T-helper 1 cell treated with Interleukin-12 subunit alpha and Interleukin-12 subunit beta and Interleukin-4 antibody, amounts not matched to agents 30 μg/mL and 1 μg/mL, for 36 hours (primary cell): ENCODE results near the gene PABPN1L.

Experiments used
- H3K27ac Mint-ChIP-seq: one replicate; pipeline ENCODE4 v1.8.0; 2021; ENCODE audit warnings: mild to moderate bottlenecking, mixed read lengths
- H3K27me3 Mint-ChIP-seq: one replicate; pipeline ENCODE4 v1.8.0; 2021; ENCODE audit warnings: low read depth, mixed read lengths
- H3K36me3 Mint-ChIP-seq: one replicate; pipeline ENCODE4 v1.8.0; 2021; ENCODE audit warnings: low read depth, mixed read lengths
- H3K4me1 Mint-ChIP-seq: one replicate; pipeline ENCODE4 v1.8.0; 2021; ENCODE audit warnings: low read depth, mixed read lengths
- H3K4me3 Mint-ChIP-seq: one replicate; pipeline ENCODE4 v1.8.0; 2021; ENCODE audit warnings: mild to moderate bottlenecking, moderate library complexity, mixed read lengths
- H3K9me3 Mint-ChIP-seq: one replicate; pipeline ENCODE4 v1.8.0; 2021; ENCODE audit warnings: mixed read lengths

The PABPN1L gene

GRCh38 chr16:88857728-88858339 is 8.6 kb downstream of the PABPN1L start:
- H3K4me1 Mint-ChIP-seq = peaks cover 18% of the 10 kb centered on the region
- H3K27ac Mint-ChIP-seq = peak overlapping the region; percentile 91
- peak overlapping the region; percentile 99 for H3K4me3 Mint-ChIP-seq
- H3K9me3 Mint-ChIP-seq = no peaks in the 10 kb centered on the region
- H3K27me3 Mint-ChIP-seq = no peaks in the 10 kb centered on the region
- H3K36me3 Mint-ChIP-seq = peaks cover 7% of the 10 kb centered on the region

- peak within 1 kb of the TSS; percentile 99 for H3K4me3 Mint-ChIP-seq
- no peaks in the 10 kb centered on the region for H3K27me3 Mint-ChIP-seq
- H3K9me3 Mint-ChIP-seq = no peaks in the 10 kb centered on the region
- H3K36me3 Mint-ChIP-seq = peaks cover 7% of the 10 kb centered on the region
- peak within 1 kb of the TSS; percentile 91 for H3K27ac Mint-ChIP-seq
- peaks cover 18% of the 10 kb centered on the region for H3K4me1 Mint-ChIP-seq
These were observed 9.4 kb downstream of the PABPN1L start, which contains the start of the genes GALNS and TRAPPC2L for GRCh38 chr16:88856828-88857727. GALNS (minus strand) TSS chr16:88856947; CDS start chr16:88856877, 70 bp downstream. TRAPPC2L (plus strand) TSS chr16:88857127; CDS start chr16:88857151, 24 bp downstream.

- no peaks in the 10 kb centered on the region for H3K9me3 Mint-ChIP-seq
- H3K4me3 Mint-ChIP-seq = peak overlapping the region; percentile 99
- no peaks in the 10 kb centered on the region for H3K27me3 Mint-ChIP-seq
- H3K4me1 Mint-ChIP-seq = peaks cover 18% of the 10 kb centered on the region
- H3K36me3 Mint-ChIP-seq = peaks cover 7% of the 10 kb centered on the region
- no peak overlapping the region for H3K27ac Mint-ChIP-seq
These were observed 10.2 kb downstream of the PABPN1L start for GRCh38 chr16:88856122-88856827.

- H3K27ac Mint-ChIP-seq = no peak overlapping the region
- peaks cover 18% of the 10 kb centered on the region for H3K4me1 Mint-ChIP-seq
- no peaks in the 10 kb centered on the region for H3K27me3 Mint-ChIP-seq
- H3K36me3 Mint-ChIP-seq = peaks cover 7% of the 10 kb centered on the region
- H3K9me3 Mint-ChIP-seq = no peaks in the 10 kb centered on the region
- peak overlapping the region; percentile 77 for H3K4me3 Mint-ChIP-seq
These were observed 10.7 kb downstream of the PABPN1L start for GRCh38 chr16:88855736-88856121.

- Mint-ChIP-seq H3K4me1 (peaks cover 18% of the 10 kb centered on the region), H3K9me3 (no peaks in the 10 kb centered on the region), H3K27ac (peak overlapping the region; percentile 73), H3K4me3 (peak overlapping the region; percentile 75), H3K36me3 (peaks cover 7% of the 10 kb centered on the region), H3K27me3 (no peaks in the 10 kb centered on the region)
These were observed 11.3 kb downstream of the PABPN1L start for GRCh38 chr16:88855176-88855575.

DNA sequence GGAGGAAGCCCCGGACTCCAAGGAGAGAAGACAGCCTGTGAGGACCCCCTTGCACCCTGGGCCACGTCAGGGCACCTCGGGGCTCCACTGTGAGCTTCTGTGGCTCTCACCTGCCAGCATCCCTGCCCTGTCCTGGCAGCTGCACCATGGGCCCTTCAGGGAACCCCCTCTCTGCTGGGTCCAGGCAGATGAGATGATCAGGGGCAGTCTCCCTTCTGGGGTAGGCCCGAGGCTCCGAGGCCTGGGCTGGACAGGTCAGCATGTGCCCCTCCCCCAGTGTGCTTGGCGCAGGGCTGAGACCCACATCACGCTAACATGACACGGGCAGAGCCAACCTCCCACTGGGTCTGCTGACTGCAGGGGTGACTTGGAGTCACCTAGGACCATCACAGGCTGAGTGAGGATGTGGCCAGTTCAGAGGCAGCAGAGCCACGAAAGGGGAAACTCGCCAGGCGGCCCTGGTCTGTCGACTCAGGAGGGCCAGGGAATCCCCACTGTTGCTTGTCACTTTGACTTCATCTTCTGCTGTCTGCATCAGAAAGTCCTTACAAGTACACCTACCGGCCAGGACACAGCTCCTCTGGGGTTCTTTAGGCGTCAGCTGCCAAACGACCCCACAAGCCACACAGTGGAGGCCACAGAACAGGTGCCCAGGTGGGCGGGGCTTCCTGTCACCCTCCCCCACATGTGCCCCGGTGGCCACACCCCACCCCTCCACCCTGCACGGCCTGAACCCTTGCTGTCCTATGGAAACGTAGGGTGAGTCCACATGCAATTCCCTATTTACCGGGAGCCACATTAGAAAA is 12.0 kb downstream of the PABPN1L start:
- H3K4me3 Mint-ChIP-seq = peak overlapping the region; percentile 75

GRCh38 chr16:88853325-88853941 is 13.0 kb downstream of the PABPN1L start:
- no peaks in the 10 kb centered on the region for H3K27me3 Mint-ChIP-seq
- no peak overlapping the region for H3K4me3 Mint-ChIP-seq
- peaks cover 16% of the 10 kb centered on the region for H3K4me1 Mint-ChIP-seq

More for the DNA sequence above, 12.0 kb downstream of the PABPN1L start:
- Mint-ChIP-seq H3K27ac (no peak overlapping the region), H3K36me3 (peaks cover 7% of the 10 kb centered on the region), H3K27me3 (no peaks in the 10 kb centered on the region), H3K9me3 (no peaks in the 10 kb centered on the region), H3K4me1 (peaks cover 18% of the 10 kb centered on the region)

DNA sequence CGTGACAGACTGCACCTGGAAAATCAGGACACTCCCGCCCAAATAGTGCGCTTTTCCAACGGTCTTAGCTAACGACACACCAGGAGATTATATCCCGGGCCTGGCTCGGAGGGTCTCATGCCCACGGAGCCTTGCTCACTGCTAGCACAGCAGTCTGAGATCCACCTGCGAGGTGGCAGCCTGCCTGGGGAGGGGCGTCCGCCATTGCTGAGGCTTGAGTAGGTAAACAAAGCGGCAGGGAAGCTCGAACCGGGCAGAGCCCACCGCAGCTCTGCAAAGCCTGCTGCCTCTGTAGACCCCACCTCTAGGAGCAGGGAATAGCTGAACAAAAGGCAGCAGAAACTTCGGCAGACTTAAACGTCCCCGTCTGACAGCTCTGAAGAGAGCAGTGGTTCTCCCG is 14.8 kb downstream of the PABPN1L start:
- no peaks in the 10 kb centered on the region for H3K9me3 Mint-ChIP-seq
- H3K27ac Mint-ChIP-seq = no peak overlapping the region

More at GRCh38 chr16:88853325-88853941, 13.0 kb downstream of the PABPN1L start:
- no peaks in the 10 kb centered on the region for H3K9me3 Mint-ChIP-seq
- H3K36me3 Mint-ChIP-seq = peaks cover 7% of the 10 kb centered on the region
- no peak overlapping the region for H3K27ac Mint-ChIP-seq

GRCh38 chr16:88850531-88851199 is 15.8 kb downstream of the PABPN1L start:
- Mint-ChIP-seq H3K9me3 (no peaks in the 10 kb centered on the region), H3K4me1 (peaks cover 7% of the 10 kb centered on the region), H3K27me3 (no peaks in the 10 kb centered on the region), H3K36me3 (no peaks in the 10 kb centered on the region), H3K27ac (no peak overlapping the region), H3K4me3 (no peak overlapping the region)

More for the DNA sequence above, 14.8 kb downstream of the PABPN1L start:
- peaks cover 7% of the 10 kb centered on the region for H3K4me1 Mint-ChIP-seq
- H3K36me3 Mint-ChIP-seq = no peaks in the 10 kb centered on the region
- no peak overlapping the region for H3K4me3 Mint-ChIP-seq
- no peaks in the 10 kb centered on the region for H3K27me3 Mint-ChIP-seq

- H3K27ac Mint-ChIP-seq = no peak overlapping the region
- H3K4me3 Mint-ChIP-seq = no peak overlapping the region
- H3K4me1 Mint-ChIP-seq = no peaks in the 10 kb centered on the region
- H3K27me3 Mint-ChIP-seq = no peaks in the 10 kb centered on the region
- no peaks in the 10 kb centered on the region for H3K9me3 Mint-ChIP-seq
- H3K36me3 Mint-ChIP-seq = no peaks in the 10 kb centered on the region
These were observed 17.9 kb downstream of the PABPN1L start for GRCh38 chr16:88848557-88848956.

- Mint-ChIP-seq H3K4me3 (no peak overlapping the region), H3K36me3 (no peaks in the 10 kb centered on the region), H3K4me1 (no peaks in the 10 kb centered on the region), H3K27ac (no peak overlapping the region), H3K27me3 (no peaks in the 10 kb centered on the region), H3K9me3 (no peaks in the 10 kb centered on the region)
These were observed 18.8 kb downstream of the PABPN1L start for GRCh38 chr16:88847654-88848053.

DNA sequence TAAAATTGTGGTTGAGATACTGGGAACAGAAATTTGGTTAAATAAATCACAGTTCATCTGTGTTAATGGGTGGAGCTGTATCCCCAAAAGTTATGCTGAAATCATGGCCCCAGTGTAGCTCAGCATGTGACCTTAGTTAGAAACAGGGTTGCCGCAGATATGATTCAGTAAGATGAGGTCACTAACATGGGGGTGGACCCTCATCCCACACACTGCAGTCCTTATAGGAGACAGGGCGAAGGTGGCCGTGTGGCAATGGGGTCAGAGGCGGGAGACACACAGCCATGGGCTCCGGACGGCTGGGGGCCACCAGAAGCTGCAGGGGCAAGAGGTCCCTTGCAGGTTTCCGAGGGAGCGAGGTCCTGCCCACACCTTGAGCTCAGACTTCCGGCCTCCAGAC is 20.4 kb downstream of the PABPN1L start:
- Mint-ChIP-seq H3K27ac (no peak overlapping the region), H3K27me3 (no peaks in the 10 kb centered on the region), H3K9me3 (no peaks in the 10 kb centered on the region), H3K36me3 (no peaks in the 10 kb centered on the region), H3K4me3 (no peak overlapping the region), H3K4me1 (no peaks in the 10 kb centered on the region)

DNA sequence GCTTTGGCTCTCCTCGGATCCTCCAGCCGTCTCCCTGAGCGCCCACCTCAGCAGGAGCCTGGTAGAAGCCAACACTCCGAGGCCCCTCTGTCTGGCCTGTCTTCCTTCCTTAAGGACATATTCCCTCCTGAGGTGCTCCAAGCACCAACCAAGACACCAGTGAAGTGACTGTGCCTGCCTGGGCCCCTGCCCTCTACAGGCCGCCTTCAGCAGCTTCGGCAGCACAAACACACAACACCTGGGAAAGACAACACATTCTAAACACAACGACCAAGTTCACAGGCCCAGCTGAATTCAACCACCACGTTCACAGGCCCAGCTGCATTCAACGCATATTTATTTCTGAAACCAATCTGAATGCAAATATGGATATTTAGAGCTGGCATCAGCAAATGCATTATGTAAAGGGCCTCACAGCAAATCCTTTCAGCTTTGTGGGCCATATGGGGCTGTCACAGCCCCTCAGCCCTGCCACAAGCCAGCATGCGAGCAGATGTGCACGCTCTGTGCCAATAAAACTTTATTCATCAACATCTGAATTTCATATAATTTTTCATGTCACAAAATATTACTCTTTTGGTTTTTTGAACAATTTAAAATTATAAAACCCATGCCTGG is 21.9 kb downstream of the PABPN1L start:
- Mint-ChIP-seq H3K4me3 (no peak overlapping the region), H3K4me1 (no peaks in the 10 kb centered on the region), H3K27me3 (no peaks in the 10 kb centered on the region), H3K27ac (no peak overlapping the region), H3K36me3 (peaks cover 3% of the 10 kb centered on the region), H3K9me3 (no peaks in the 10 kb centered on the region)
